HEK293 (cell line): ENCODE measurements around the gene AADACL2.

Source experiments
- CTCF ChIA-PET: fragments of 350-600 bp; formaldehyde crosslinking; extraction: SDS; loops from one replicate; lab custom pipeline; 2021; ENCODE audit warnings: antibody characterized with exemption; lab: Yijun Ruan, JAX
- POLR2A ChIA-PET: fragments of 300-600 bp; formaldehyde crosslinking; extraction: SDS; loops from one replicate; lab custom pipeline; 2020; ENCODE audit warnings: antibody characterized with exemption, inconsistent platforms; lab: Yijun Ruan, JAX
- H3K27ac ChIP-seq: fragments of 200-500 bp; sonication (Bioruptor generic); 2 replicates; pipeline ENCODE4 v1.5.1; 2014; ENCODE audit warnings: low read depth, low read length, control low read depth, inconsistent platforms; ENCODE audit errors: extremely low read depth
- H3K36me3 ChIP-seq, 2 experiments: fragments of 200-500 bp in 1 of 2; sonication (Bioruptor generic) in 1 of 2; 1 replicate in 1 of 2; 2 replicates in 1 of 2; pipeline ENCODE4 v1.5.1; 2014 to 2017; ENCODE audit warnings: inconsistent platforms in 2 of 2, low read length in 2 of 2; ENCODE audit not compliant: control insufficient read depth in 2 of 2, insufficient read depth in 1 of 2
- H3K4me1 ChIP-seq: fragments of 200-500 bp; sonication (Bioruptor generic); 2 replicates; pipeline ENCODE4 v1.5.1; 2014; ENCODE audit warnings: mild to moderate bottlenecking, low read length, inconsistent platforms; ENCODE audit not compliant: control insufficient read depth, insufficient read depth
- H3K4me3 ChIP-seq: 2 replicates; pipeline ENCODE4 v1.5.1; 2011; ENCODE audit warnings: low read depth, mild to moderate bottlenecking, control low read depth, low read length, moderate library complexity
- H3K9me3 ChIP-seq: fragments of 200-500 bp; sonication (Bioruptor generic); 2 replicates; pipeline ENCODE4 v1.5.1; 2014; ENCODE audit warnings: low read depth, low read length, inconsistent platforms; ENCODE audit not compliant: control insufficient read depth, insufficient read depth
- BCL11B ChIP-seq: fragments of 450-650 bp; formaldehyde crosslinking; IDR thresholded peaks from 2 replicates; pipeline ENCODE4 v1.5.1; 2016; ENCODE audit warnings: low read depth, missing biosample characterization, missing genetic modification characterization
- GFI1B ChIP-seq: fragments of 450-650 bp; formaldehyde crosslinking; IDR thresholded peaks from 2 replicates; pipeline ENCODE4 v1.5.1; 2016; ENCODE audit warnings: missing biosample characterization, missing genetic modification characterization
- GLI4 ChIP-seq: fragments of 450-650 bp; formaldehyde crosslinking; IDR thresholded peaks from 2 replicates; pipeline ENCODE4 v1.5.1; 2016; ENCODE audit warnings: missing biosample characterization, missing genetic modification characterization
- GLIS1 ChIP-seq: fragments of 450-650 bp; formaldehyde crosslinking; IDR thresholded peaks from 2 replicates; pipeline ENCODE4 v1.5.1; 2016; ENCODE audit warnings: missing biosample characterization, missing genetic modification characterization
- KLF1 ChIP-seq: fragments of 450-650 bp; formaldehyde crosslinking; IDR thresholded peaks from 2 replicates; pipeline ENCODE4 v1.5.1; 2016; ENCODE audit warnings: missing biosample characterization, missing genetic modification characterization
- KLF7 ChIP-seq: fragments of 450-650 bp; formaldehyde crosslinking; IDR thresholded peaks from 2 replicates; pipeline ENCODE4 v1.5.1; 2016; ENCODE audit warnings: missing biosample characterization, missing genetic modification characterization, borderline replicate concordance
- MZF1 ChIP-seq: fragments of 450-650 bp; formaldehyde crosslinking; IDR thresholded peaks from 2 replicates; pipeline ENCODE4 v1.5.1; 2017; ENCODE audit warnings: missing biosample characterization, missing genetic modification characterization, borderline replicate concordance
- RBAK ChIP-seq: fragments of 450-650 bp; formaldehyde crosslinking; IDR thresholded peaks from 2 replicates; pipeline ENCODE4 v1.5.1; 2016; ENCODE audit warnings: missing biosample characterization, missing genetic modification characterization
- ZBTB44 ChIP-seq: fragments of 450-650 bp; IDR thresholded peaks from 2 replicates; pipeline ENCODE4 v1.5.1; 2018; ENCODE audit warnings: missing biosample characterization, mild to moderate bottlenecking, missing genetic modification characterization
- ZNF157 ChIP-seq: fragments of 450-650 bp; formaldehyde crosslinking; IDR thresholded peaks from 2 replicates; pipeline ENCODE4 v1.5.1; 2016; ENCODE audit warnings: missing biosample characterization, missing genetic modification characterization
- ZNF211 ChIP-seq: fragments of 450-650 bp; formaldehyde crosslinking; IDR thresholded peaks from 2 replicates; pipeline ENCODE4 v1.5.1; 2016; ENCODE audit warnings: low read depth, missing biosample characterization, missing genetic modification characterization
- ZNF366 ChIP-seq: fragments of 450-650 bp; formaldehyde crosslinking; conservative IDR thresholded peaks from 2 replicates; pipeline ENCODE4 v1.5.1; 2016; ENCODE audit warnings: missing biosample characterization, missing genetic modification characterization
- ZNF433 ChIP-seq: fragments of 450-650 bp; formaldehyde crosslinking; IDR thresholded peaks from 2 replicates; pipeline ENCODE4 v1.5.1; 2016; ENCODE audit warnings: missing biosample characterization, missing genetic modification characterization, low read depth
- ZNF645 ChIP-seq: fragments of 450-650 bp; formaldehyde crosslinking; IDR thresholded peaks from 2 replicates; pipeline ENCODE4; 2016; ENCODE audit warnings: missing biosample characterization, missing genetic modification characterization
- ZNF658 ChIP-seq: fragments of 450-650 bp; formaldehyde crosslinking; IDR thresholded peaks from 2 replicates; pipeline ENCODE4; 2016; ENCODE audit warnings: missing biosample characterization, missing genetic modification characterization
- ZNF660 ChIP-seq: fragments of 450-650 bp; IDR thresholded peaks from 2 replicates; pipeline ENCODE4 v1.5.1; 2018; ENCODE audit warnings: missing biosample characterization, mild to moderate bottlenecking, missing genetic modification characterization
- ZNF670 ChIP-seq: fragments of 450-650 bp; formaldehyde crosslinking; IDR thresholded peaks from 2 replicates; pipeline ENCODE4 v1.5.1; 2016; ENCODE audit warnings: missing biosample characterization, missing genetic modification characterization, low read depth
- ZNF692 ChIP-seq: fragments of 450-650 bp; formaldehyde crosslinking; IDR thresholded peaks from 2 replicates; pipeline ENCODE4 v1.5.1; 2016; ENCODE audit warnings: missing biosample characterization, missing genetic modification characterization
- TF ChIP-seq, protein P1 (sequence below): fragments of 450-650 bp; formaldehyde crosslinking; IDR thresholded peaks from 2 replicates; pipeline ENCODE4 v1.5.1; 2016; ENCODE audit warnings: missing biosample characterization, missing genetic modification characterization
- TF ChIP-seq, protein P2 (sequence below): fragments of 450-650 bp; formaldehyde crosslinking; IDR thresholded peaks from 2 replicates; pipeline ENCODE4 v1.5.1; 2016; ENCODE audit warnings: missing biosample characterization, missing genetic modification characterization
- TF ChIP-seq, protein P3 (sequence below): fragments of 450-650 bp; formaldehyde crosslinking; IDR thresholded peaks from 2 replicates; pipeline ENCODE4 v1.5.1; 2017; ENCODE audit warnings: missing biosample characterization, missing genetic modification characterization
- TF ChIP-seq, protein P4 (sequence below): fragments of 450-650 bp; formaldehyde crosslinking; IDR thresholded peaks from 2 replicates; pipeline ENCODE4 v1.5.1; 2017; ENCODE audit warnings: missing biosample characterization, mild to moderate bottlenecking, missing genetic modification characterization, moderate library complexity

The AADACL2 gene

DNA sequence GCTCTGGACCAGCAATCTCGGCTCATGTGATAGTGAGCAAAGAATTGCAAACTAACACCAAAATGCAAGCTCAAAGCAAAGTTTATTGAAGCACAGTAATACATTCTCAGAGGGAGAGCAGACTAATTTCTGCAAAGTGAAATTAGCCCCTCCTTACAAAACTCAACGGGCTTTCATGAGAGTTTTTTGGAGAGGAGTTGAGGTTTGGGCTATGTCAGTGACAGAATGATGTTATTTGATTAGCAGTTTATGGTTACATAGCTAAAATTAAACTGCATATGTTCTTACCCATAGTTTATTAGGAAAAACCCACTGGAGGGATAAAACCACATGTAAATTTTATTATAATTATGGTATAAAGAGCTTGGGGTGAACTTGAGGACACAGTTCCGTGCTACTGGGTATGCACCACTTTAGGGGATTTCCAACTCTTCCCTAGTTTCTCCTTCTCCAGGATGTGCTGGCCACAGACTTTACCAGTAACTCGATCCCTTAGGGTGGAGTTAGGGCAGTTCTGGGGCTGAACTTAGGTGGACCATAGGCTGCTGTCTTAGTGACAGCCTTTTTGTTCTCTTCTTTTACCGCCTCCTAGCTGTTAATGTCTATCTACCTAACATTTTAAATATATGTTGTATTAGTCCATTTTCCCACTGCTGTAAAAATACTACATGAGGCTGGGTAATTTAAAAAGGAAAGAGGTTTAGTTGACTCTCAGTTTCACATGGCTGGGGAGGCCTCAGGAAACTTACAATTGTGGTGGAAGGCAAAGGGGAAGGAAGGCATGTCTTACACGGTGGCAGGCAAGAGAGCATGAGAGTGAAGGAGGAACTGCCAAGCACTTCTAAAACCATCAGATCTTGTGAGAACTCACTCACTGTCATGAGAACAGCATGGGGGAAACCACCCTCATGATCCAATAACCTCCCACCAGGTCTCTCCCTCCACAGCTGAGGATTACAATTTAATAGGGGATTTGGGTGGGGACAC, 8.9 kb upstream of the AADACL2 start (continued):
- TF ChIP-seq, protein P1, sequence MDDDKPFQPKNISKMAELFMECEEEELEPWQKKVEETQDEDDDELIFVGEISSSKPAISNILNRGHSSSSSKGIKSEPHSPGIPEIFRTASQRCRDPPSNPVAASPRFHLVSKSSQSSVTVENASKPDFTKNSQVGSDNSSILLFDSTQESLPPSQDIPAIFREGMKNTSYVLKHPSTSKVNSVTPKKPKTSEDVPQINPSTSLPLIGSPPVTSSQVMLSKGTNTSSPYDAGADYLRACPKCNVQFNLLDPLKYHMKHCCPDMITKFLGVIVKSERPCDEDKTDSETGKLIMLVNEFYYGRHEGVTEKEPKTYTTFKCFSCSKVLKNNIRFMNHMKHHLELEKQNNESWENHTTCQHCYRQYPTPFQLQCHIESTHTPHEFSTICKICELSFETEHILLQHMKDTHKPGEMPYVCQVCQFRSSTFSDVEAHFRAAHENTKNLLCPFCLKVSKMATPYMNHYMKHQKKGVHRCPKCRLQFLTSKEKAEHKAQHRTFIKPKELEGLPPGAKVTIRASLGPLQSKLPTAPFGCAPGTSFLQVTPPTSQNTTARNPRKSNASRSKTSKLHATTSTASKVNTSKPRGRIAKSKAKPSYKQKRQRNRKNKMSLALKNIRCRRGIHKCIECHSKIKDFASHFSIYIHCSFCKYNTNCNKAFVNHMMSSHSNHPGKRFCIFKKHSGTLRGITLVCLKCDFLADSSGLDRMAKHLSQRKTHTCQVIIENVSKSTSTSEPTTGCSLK (tag by site-specific recombination) = no peak
- TF ChIP-seq ZNF660 (tag by site-specific recombination) = no peak
- TF ChIP-seq, protein P2, sequence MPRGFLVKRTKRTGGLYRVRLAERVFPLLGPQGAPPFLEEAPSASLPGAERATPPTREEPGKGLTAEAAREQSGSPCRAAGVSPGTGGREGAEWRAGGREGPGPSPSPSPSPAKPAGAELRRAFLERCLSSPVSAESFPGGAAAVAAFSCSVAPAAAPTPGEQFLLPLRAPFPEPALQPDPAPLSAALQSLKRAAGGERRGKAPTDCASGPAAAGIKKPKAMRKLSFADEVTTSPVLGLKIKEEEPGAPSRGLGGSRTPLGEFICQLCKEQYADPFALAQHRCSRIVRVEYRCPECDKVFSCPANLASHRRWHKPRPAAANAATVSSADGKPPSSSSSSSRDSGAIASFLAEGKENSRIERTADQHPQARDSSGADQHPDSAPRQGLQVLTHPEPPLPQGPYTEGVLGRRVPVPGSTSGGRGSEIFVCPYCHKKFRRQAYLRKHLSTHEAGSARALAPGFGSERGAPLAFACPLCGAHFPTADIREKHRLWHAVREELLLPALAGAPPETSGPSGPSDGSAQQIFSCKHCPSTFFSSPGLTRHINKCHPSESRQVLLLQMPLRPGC (tag by site-specific recombination) = no peak
- no peak for TF ChIP-seq GLIS1 (tag by site-specific recombination)
- TF ChIP-seq, all 188 proteins: peak for 0

DNA sequence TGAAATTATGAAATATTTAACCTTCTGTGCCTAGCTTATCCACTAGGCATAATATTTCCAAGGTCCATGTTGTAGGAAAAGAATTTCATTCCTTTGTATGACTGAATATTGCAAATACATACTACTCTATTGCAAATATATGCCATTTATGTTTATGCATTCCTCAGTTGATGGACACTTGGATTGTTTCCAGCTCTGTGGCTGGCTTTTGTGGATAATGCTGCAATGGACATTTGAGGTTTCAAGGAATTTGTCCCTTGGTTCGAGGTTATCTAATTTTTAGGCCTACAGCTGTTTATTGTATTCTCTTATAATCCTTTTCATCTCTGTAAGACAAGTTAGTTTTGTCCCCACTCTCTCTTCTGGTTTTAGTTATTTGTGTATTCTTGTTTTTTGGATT, 7.7 kb upstream of the AADACL2 start:
- Histone ChIP-seq H3K4me1 (no peaks in the 10 kb centered on the region), H3K27ac (no peak overlapping the region), H3K36me3 (no peaks in the 10 kb centered on the region), H3K4me3 (no peak overlapping the region), H3K9me3 (no peaks in the 10 kb centered on the region)
- TF ChIP-seq KLF7 (tag by site-specific recombination) (no peak), ZNF692 (no peak), BCL11B (tag by site-specific recombination) (no peak), ZNF211 (tag by site-specific recombination) (no peak), GFI1B (no peak), MZF1 (no peak), ZNF433 (tag by site-specific recombination) (no peak)
- ChIA-PET POLR2A (no interaction called here), CTCF (no interaction called here)

- Histone ChIP-seq H3K27ac (no peak overlapping the region), H3K36me3 (no peaks in the 10 kb centered on the region), H3K4me3 (no peak overlapping the region), H3K4me1 (no peaks in the 10 kb centered on the region), H3K9me3 (no peaks in the 10 kb centered on the region)
- CTCF ChIA-PET = no interaction called here
- POLR2A ChIA-PET = no interaction called here
- no peak for TF ChIP-seq ZNF157 (tag by site-specific recombination)
- no peak for TF ChIP-seq ZNF658
- no peak for TF ChIP-seq ZNF670 (tag by site-specific recombination)
- TF ChIP-seq ZNF645 (tag by site-specific recombination) = no peak
- TF ChIP-seq, protein P3, sequence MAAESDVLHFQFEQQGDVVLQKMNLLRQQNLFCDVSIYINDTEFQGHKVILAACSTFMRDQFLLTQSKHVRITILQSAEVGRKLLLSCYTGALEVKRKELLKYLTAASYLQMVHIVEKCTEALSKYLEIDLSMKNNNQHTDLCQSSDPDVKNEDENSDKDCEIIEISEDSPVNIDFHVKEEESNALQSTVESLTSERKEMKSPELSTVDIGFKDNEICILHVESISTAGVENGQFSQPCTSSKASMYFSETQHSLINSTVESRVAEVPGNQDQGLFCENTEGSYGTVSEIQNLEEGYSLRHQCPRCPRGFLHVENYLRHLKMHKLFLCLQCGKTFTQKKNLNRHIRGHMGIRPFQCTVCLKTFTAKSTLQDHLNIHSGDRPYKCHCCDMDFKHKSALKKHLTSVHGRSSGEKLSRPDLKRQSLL (tag by site-specific recombination) = no peak
- TF ChIP-seq GLI4 (tag by site-specific recombination) = no peak
- TF ChIP-seq, protein P4, sequence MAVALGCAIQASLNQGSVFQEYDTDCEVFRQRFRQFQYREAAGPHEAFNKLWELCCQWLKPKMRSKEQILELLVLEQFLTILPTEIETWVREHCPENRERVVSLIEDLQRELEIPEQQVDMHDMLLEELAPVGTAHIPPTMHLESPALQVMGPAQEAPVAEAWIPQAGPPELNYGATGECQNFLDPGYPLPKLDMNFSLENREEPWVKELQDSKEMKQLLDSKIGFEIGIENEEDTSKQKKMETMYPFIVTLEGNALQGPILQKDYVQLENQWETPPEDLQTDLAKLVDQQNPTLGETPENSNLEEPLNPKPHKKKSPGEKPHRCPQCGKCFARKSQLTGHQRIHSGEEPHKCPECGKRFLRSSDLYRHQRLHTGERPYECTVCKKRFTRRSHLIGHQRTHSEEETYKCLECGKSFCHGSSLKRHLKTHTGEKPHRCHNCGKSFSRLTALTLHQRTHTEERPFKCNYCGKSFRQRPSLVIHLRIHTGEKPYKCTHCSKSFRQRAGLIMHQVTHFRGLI = no peak
- TF ChIP-seq RBAK = no peak
- no peak for TF ChIP-seq KLF1 (tag by site-specific recombination)
- no peak for TF ChIP-seq ZNF366
- TF ChIP-seq ZBTB44 (tag by site-specific recombination) = no peak
These were observed 866 bp upstream of the AADACL2 start for GRCh38 chr3:151732861-151733260.
